K562 (cell line): Measurements from ENCODE around the gene PPP2R2B. TPM values are rescaled to one million over a fixed set of nuclear protein-coding genes. Genes with fewer than 3 reads are reported as not detected.

Experiments
- ATAC-seq: fragments of 200-7000 bp; cut with Tn5 transposase; 3 replicates; pipeline ENCODE4 v1.9.1; 2020; ENCODE audit warnings: moderate library complexity
- BruUV-seq: library from RNA; stranded (reverse); fragments of 400-500 nt; replicated peaks from 2 replicates; lab custom pipeline; 2021; lab: Mats Ljungman, UMichigan
- CTCF ChIA-PET: fragments of 300-600 bp; formaldehyde crosslinking; extraction: SDS; loops from one replicate; lab custom pipeline; 2021; ENCODE audit warnings: low intra/inter-chr PET ratio; lab: Yijun Ruan, JAX
- POLR2A ChIA-PET: fragments of 300-600, 350-650 bp; sonication (Branson Sonifier 250); formaldehyde crosslinking; extraction: SDS; loops from one replicate; lab custom pipeline; 2021; ENCODE audit warnings: antibody characterized with exemption, inconsistent platforms; lab: Yijun Ruan, JAX
- DNase-seq, 4 experiments: peaks; one replicate each; pipeline versions ENCODE4 v3.0.0 to v3.0.0-alpha.2; 2011 to 2018; ENCODE audit warnings: low spot score in 3 of 4, mixed read lengths in 3 of 4; ENCODE audit errors: extremely low read depth in 1 of 4
- FAIRE-seq: peaks from 2 replicates; lab custom pipeline; 2011; peaks lifted over from hg19 to GRCh38; lab: Jason Lieb, UNC
- H2AFZ ChIP-seq: 2 replicates; pipeline ENCODE4 v1.6.0; 2011; ENCODE audit warnings: low read depth, low read length, control low read depth, inconsistent platforms
- H3K27ac ChIP-seq: fragments of 200-600 bp; 3 replicates; pipeline ENCODE4 v1.8.0; 2011; ENCODE audit warnings: low read depth, mild to moderate bottlenecking, control low read depth, inconsistent platforms, low read length, moderate library complexity, mixed read lengths; ENCODE audit errors: extremely low read depth
- H3K27me3 ChIP-seq, 2 experiments: fragments of 300-600 bp in 1 of 2; 2 replicates in 1 of 2; 3 replicates in 1 of 2; pipeline versions ENCODE4 v1.6.0 to v1.8.0; 2011; ENCODE audit warnings: inconsistent platforms in 2 of 2, low read length in 2 of 2, mild to moderate bottlenecking in 1 of 2, mixed read lengths in 1 of 2, moderate library complexity in 1 of 2; ENCODE audit not compliant: control insufficient read depth in 2 of 2, insufficient read depth in 2 of 2
- H3K36me3 ChIP-seq: fragments of 300-600 bp; 3 replicates; pipeline ENCODE4 v1.8.0; 2011; ENCODE audit warnings: mild to moderate bottlenecking, low read length, inconsistent platforms; ENCODE audit not compliant: control insufficient read depth, insufficient read depth
- H3K4me1 ChIP-seq, 2 experiments: fragments of 200-600 bp in 1 of 2; replicated peaks in 1 of 2; 2 replicates in 1 of 2; 3 replicates in 1 of 2; pipeline versions ENCODE4 v1.5.1 to v1.8.0; 2011; ENCODE audit warnings: inconsistent platforms in 2 of 2, low read length in 2 of 2, mild to moderate bottlenecking in 1 of 2, mixed read lengths in 1 of 2, moderate library complexity in 1 of 2; ENCODE audit not compliant: control insufficient read depth in 2 of 2, insufficient read depth in 2 of 2
- H3K4me2 ChIP-seq: 2 replicates; pipeline ENCODE4 v1.6.1; 2011; ENCODE audit warnings: low read length, control low read depth, inconsistent platforms, mixed read lengths; ENCODE audit not compliant: insufficient read depth
- H3K4me3 ChIP-seq: fragments of 200-600 bp; sonication (generic), shearing (Covaris generic); 2 replicates; pipeline ENCODE4 v1.5.1; 2016; ENCODE audit warnings: control low read depth, inconsistent platforms
- H3K79me2 ChIP-seq: fragments of 200-600 bp; 3 replicates; pipeline ENCODE4 v1.8.0; 2011; ENCODE audit warnings: low read length, inconsistent platforms; ENCODE audit not compliant: control insufficient read depth, insufficient read depth
- H3K9ac ChIP-seq, 2 experiments: 2 replicates each; pipeline versions ENCODE4 v1.6.0 to v1.6.1; 2011; ENCODE audit warnings: low read depth in 2 of 2, low read length in 2 of 2, control low read depth in 1 of 2, inconsistent platforms in 1 of 2, mild to moderate bottlenecking in 1 of 2, mixed read lengths in 1 of 2; ENCODE audit not compliant: insufficient read depth in 1 of 2
- H3K9me1 ChIP-seq: one replicate; pipeline ENCODE4 v1.6.0; 2011; ENCODE audit warnings: inconsistent platforms, mild to moderate bottlenecking, low read length, moderate library complexity; ENCODE audit not compliant: control insufficient read depth, insufficient read depth
- H3K9me3 ChIP-seq: replicated peaks from 2 replicates; pipeline ENCODE4 v1.5.1; 2011; ENCODE audit warnings: low read depth, low read length, inconsistent platforms; ENCODE audit not compliant: control insufficient read depth, insufficient read depth
- H4K20me1 ChIP-seq: replicated peaks from 2 replicates; pipeline ENCODE4 v1.6.1; 2011; ENCODE audit warnings: low read length, inconsistent platforms, mixed read lengths; ENCODE audit not compliant: control insufficient read depth, insufficient read depth
- ATF6 ChIP-seq: sonication (generic); formaldehyde crosslinking; IDR thresholded peaks from 2 replicates; pipeline ENCODE4 v1.4.0; 2020; ENCODE audit warnings: mild to moderate bottlenecking, missing genetic modification reagents
- C11orf30 ChIP-seq: fragments of 450-650 bp; IDR thresholded peaks from 2 replicates; pipeline ENCODE4 v1.6.1; 2016; ENCODE audit warnings: low read depth, mild to moderate bottlenecking
- CBFB ChIP-seq: sonication (generic); formaldehyde crosslinking; IDR thresholded peaks from 2 replicates; pipeline ENCODE4 v1.4.0; 2020; ENCODE audit warnings: mild to moderate bottlenecking, missing genetic modification reagents
- E2F3 ChIP-seq: fragments of 250-450 bp; sonication (Bioruptor Pico); IDR thresholded peaks from 2 replicates; pipeline ENCODE4 v1.4.0; 2020; ENCODE audit warnings: mild to moderate bottlenecking
- GTF2F1 ChIP-seq: IDR thresholded peaks from 2 replicates; pipeline ENCODE4 v1.6.1; 2011; ENCODE audit warnings: low read depth, low read length, improper control_type of control experiment
- HEY1 ChIP-seq: fragments of 250-450 bp; sonication (Bioruptor Pico); IDR thresholded peaks from 2 replicates; pipeline ENCODE4 v1.5.0; 2020; ENCODE audit warnings: mild to moderate bottlenecking, moderate library complexity, borderline replicate concordance
- IRF2 ChIP-seq: sonication (generic); formaldehyde crosslinking; IDR thresholded peaks from 2 replicates; pipeline ENCODE4 v1.8.1; 2022; ENCODE audit warnings: mild to moderate bottlenecking, missing genetic modification reagents
- PHTF2 ChIP-seq: fragments of 250-450 bp; sonication (Bioruptor Pico); IDR thresholded peaks from 2 replicates; pipeline ENCODE4 v1.5.0; 2021; ENCODE audit warnings: mild to moderate bottlenecking
- RBM15 ChIP-seq: fragments of 200-400 bp; formaldehyde crosslinking; IDR thresholded peaks from 2 replicates; pipeline ENCODE4 v1.6.1; 2018; ENCODE audit warnings: mild to moderate bottlenecking, low read length, moderate library complexity; ENCODE audit not compliant: insufficient read depth
- SRSF3 ChIP-seq: fragments of 200-400 bp; formaldehyde crosslinking; IDR thresholded peaks from 2 replicates; pipeline ENCODE4 v1.6.1; 2016; ENCODE audit warnings: mild to moderate bottlenecking, low read length, moderate library complexity; ENCODE audit not compliant: insufficient read depth
- TEAD1 ChIP-seq, 2 experiments: fragments of 450-650 bp in 1 of 2; sonication (generic) in 1 of 2; formaldehyde crosslinking; IDR thresholded peaks; 2 replicates each; pipeline versions ENCODE4 v1.4.0 to v1.8.0; 2020 to 2022; ENCODE audit warnings: mild to moderate bottlenecking in 2 of 2, missing genetic modification reagents in 1 of 2
- ZFP30 ChIP-seq: fragments of 250-450 bp; sonication (Bioruptor Pico); IDR thresholded peaks from 2 replicates; pipeline ENCODE4 v1.8.0; 2022; ENCODE audit warnings: moderate library complexity, mild to moderate bottlenecking, inconsistent platforms, borderline replicate concordance
- ZNF274 ChIP-seq: IDR thresholded peaks from 2 replicates; pipeline ENCODE4 v1.6.1; 2011; ENCODE audit warnings: low read depth, mild to moderate bottlenecking, low read length, moderate library complexity, borderline replicate concordance
- ZNF445 ChIP-seq: fragments of 250-450 bp; sonication (Bioruptor Pico); IDR thresholded peaks from 2 replicates; pipeline ENCODE4 v1.4.0; 2020; ENCODE audit warnings: low read depth, mild to moderate bottlenecking, moderate library complexity
- WGBS: fragments of 100-300 bp; shearing (Covaris generic); methylation state at CpG from one replicate; pipeline ENCODE4 v1.1.6; 2016; ENCODE audit warnings: low coverage, mixed read lengths; ENCODE audit not compliant: insufficient coverage; ENCODE audit errors: missing lambda C conversion rate; 5-methylcytosine and 5-hydroxymethylcytosine counted together
- in situ Hi-C: fragments of 300-500 bp; cut with MboI; formaldehyde crosslinking; loops from 4 replicates; pipeline ENCODE4 v1.15.0; 2018; ENCODE audit warnings: inconsistent platforms, mixed read lengths
- intact Hi-C: fragments of 100-400 bp; cut with micrococcal nuclease; formaldehyde crosslinking; loops from 2 replicates; pipeline ENCODE4 v1.14.2; 2022
- polyA plus RNA-seq, 8 experiments: library from polyadenylated mRNA; depleted of rRNA in 4 of 8; stranded (reverse) in 5 of 8; unstranded in 3 of 8; fragments of >200 nt; fragmentation: Nextera tagmentation in 2 of 8; fragmentation: Illumina TruSeq in 1 of 8; extraction: Ambion mirVana in 2 of 8; extraction: Trizol in 1 of 8; gene quantifications; 2 replicates each; pipeline versions ENCODE4 v1.2.1 to v1.2.3, GENCODE V29; 2011 to 2014; ENCODE audit warnings: inconsistent platforms in 1 of 8, missing spikeins in 1 of 8
- total RNA-seq, 7 experiments: library from RNA; depleted of rRNA in 6 of 7; stranded (reverse); fragments of >200 nt in 6 of 7; fragmentation: Illumina TruSeq in 2 of 7; extraction: Trizol in 2 of 7; gene quantifications; 2 replicates each; pipeline versions ENCODE4 v1.2.1 to v1.2.3, GENCODE V29; 2011 to 2021; ENCODE audit warnings: low replicate concordance in 1 of 7

PPP2R2B gene
- total and polyA plus RNA-seq, 9 of the 15 experiments (the other 6 are each of a cell fraction or from before 2014, with no cell fraction given): not detected

GRCh38 chr5:146632620-146633322, 245.8 kb downstream of the PPP2R2B start:
- no peak for FAIRE-seq
- CTCF ChIA-PET: no interaction called here
- ATAC-seq: no peak

More at GRCh38 chr5:146632620-146633322, 245.8 kb downstream of the PPP2R2B start:
- H4K20me1 ChIP-seq: no peaks in the 10 kb centered on the region
- no peak overlapping the region for H3K4me2 ChIP-seq
- TF ChIP-seq CBFB (no peak), GTF2F1 (no peak), ZFP30 (CRISPR knock-in tag) (no peak), E2F3 (CRISPR knock-in tag) (no peak), PHTF2 (no peak), C11orf30 (no peak), IRF2 (CRISPR knock-in tag) (no peak), HEY1 (CRISPR knock-in tag) (no peak), ZNF445 (CRISPR knock-in tag) (no peak), TEAD1 (CRISPR knock-in tag; IDR thresholded peaks at IDR 0.05) (no peak), RBM15 (no peak), SRSF3 (no peak), ZNF274 (no peak), ATF6 (no peak)
- no peaks in the 10 kb centered on the region for H3K36me3 ChIP-seq
- H3K9ac ChIP-seq: no peak overlapping the region
- H3K27me3 ChIP-seq: no peaks in the 10 kb centered on the region
- BruUV-seq: no TSS peak
- H3K27ac ChIP-seq: no peak overlapping the region
- POLR2A ChIA-PET: interaction anchor here (0.7 to 1.2 kb wide), 2 partner anchors 9 to 601 kb away, joined by 4 read pairs; no protein-coding TSS in a partner anchor
- 1% methylated on average over 8 of the region's 8 CpGs for WGBS
- no peaks in the 10 kb centered on the region for H3K79me2 ChIP-seq
- H2AFZ ChIP-seq: no peak overlapping the region
- no peaks in the 10 kb centered on the region for H3K9me3 ChIP-seq
- H3K4me3 ChIP-seq: no peak overlapping the region
- no peaks in the 10 kb centered on the region for H3K4me1 ChIP-seq
- in situ Hi-C loops (no loop called here), intact Hi-C loops (no loop called here)
- no peaks in the 10 kb centered on the region for H3K9me1 ChIP-seq
- DNase-seq: no peak
